ENCODE results near the gene GRID2.

GRID2 gene

GRCh38 chr4:93179044-93179443 is 875.3 kb downstream of the GRID2 start:
- ATAC-seq = no peak
- TF ChIP-seq CSDC2 (CRISPR knock-in tag; IDR thresholded peaks at IDR 0.05) (no peak), ZNF70 (CRISPR knock-in tag; IDR thresholded peaks at IDR 0.05) (no peak), OSR1 (CRISPR knock-in tag; IDR thresholded peaks at IDR 0.05) (no peak), ARNTL (CRISPR knock-in tag; IDR thresholded peaks at IDR 0.05; ENCODE audit: borderline replicate concordance, low read depth) (no peak), ZNF565 (CRISPR knock-in tag; conservative IDR thresholded peaks at IDR 0.05; ENCODE audit: low read depth) (no peak), BACH2 (CRISPR knock-in tag; IDR thresholded peaks at IDR 0.05; ENCODE audit: borderline replicate concordance) (no peak), TOX (CRISPR knock-in tag; IDR thresholded peaks at IDR 0.05; ENCODE audit: borderline replicate concordance) (no peak), CREB5 (CRISPR knock-in tag; IDR thresholded peaks at IDR 0.05; ENCODE audit: low read depth) (no peak), ZNF8 (CRISPR knock-in tag; IDR thresholded peaks at IDR 0.05) (no peak)
- TF ChIP-seq, protein P1, sequence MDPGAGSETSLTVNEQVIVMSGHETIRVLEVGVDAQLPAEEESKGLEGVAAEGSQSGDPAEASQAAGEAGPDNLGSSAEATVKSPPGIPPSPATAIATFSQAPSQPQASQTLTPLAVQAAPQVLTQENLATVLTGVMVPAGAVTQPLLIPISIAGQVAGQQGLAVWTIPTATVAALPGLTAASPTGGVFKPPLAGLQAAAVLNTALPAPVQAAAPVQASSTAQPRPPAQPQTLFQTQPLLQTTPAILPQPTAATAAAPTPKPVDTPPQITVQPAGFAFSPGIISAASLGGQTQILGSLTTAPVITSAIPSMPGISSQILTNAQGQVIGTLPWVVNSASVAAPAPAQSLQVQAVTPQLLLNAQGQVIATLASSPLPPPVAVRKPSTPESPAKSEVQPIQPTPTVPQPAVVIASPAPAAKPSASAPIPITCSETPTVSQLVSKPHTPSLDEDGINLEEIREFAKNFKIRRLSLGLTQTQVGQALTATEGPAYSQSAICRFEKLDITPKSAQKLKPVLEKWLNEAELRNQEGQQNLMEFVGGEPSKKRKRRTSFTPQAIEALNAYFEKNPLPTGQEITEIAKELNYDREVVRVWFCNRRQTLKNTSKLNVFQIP (CRISPR knock-in tag; IDR thresholded peaks at IDR 0.05; ENCODE audit: borderline replicate concordance, low read depth) = no peak

GRCh38 chr4:93182722-93183121 is 879.0 kb downstream of the GRID2 start:
- ATAC-seq = no peak
- TF ChIP-seq SNAI2 (CRISPR knock-in tag; IDR thresholded peaks at IDR 0.05) (no peak), ZFP3 (CRISPR knock-in tag; IDR thresholded peaks at IDR 0.05) (no peak), ZNF565 (CRISPR knock-in tag; conservative IDR thresholded peaks at IDR 0.05; ENCODE audit: low read depth) (no peak), ISL1 (CRISPR knock-in tag; IDR thresholded peaks at IDR 0.05) (no peak), OSR1 (CRISPR knock-in tag; IDR thresholded peaks at IDR 0.05) (no peak), ARNTL (CRISPR knock-in tag; IDR thresholded peaks at IDR 0.05; ENCODE audit: borderline replicate concordance, low read depth) (no peak), BACH2 (CRISPR knock-in tag; IDR thresholded peaks at IDR 0.05; ENCODE audit: borderline replicate concordance) (no peak)
- TF ChIP-seq, protein P2, sequence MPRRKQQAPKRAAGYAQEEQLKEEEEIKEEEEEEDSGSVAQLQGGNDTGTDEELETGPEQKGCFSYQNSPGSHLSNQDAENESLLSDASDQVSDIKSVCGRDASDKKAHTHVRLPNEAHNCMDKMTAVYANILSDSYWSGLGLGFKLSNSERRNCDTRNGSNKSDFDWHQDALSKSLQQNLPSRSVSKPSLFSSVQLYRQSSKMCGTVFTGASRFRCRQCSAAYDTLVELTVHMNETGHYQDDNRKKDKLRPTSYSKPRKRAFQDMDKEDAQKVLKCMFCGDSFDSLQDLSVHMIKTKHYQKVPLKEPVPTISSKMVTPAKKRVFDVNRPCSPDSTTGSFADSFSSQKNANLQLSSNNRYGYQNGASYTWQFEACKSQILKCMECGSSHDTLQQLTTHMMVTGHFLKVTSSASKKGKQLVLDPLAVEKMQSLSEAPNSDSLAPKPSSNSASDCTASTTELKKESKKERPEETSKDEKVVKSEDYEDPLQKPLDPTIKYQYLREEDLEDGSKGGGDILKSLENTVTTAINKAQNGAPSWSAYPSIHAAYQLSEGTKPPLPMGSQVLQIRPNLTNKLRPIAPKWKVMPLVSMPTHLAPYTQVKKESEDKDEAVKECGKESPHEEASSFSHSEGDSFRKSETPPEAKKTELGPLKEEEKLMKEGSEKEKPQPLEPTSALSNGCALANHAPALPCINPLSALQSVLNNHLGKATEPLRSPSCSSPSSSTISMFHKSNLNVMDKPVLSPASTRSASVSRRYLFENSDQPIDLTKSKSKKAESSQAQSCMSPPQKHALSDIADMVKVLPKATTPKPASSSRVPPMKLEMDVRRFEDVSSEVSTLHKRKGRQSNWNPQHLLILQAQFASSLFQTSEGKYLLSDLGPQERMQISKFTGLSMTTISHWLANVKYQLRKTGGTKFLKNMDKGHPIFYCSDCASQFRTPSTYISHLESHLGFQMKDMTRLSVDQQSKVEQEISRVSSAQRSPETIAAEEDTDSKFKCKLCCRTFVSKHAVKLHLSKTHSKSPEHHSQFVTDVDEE (CRISPR knock-in tag; IDR thresholded peaks at IDR 0.05) = no peak
- TF ChIP-seq, protein P1 (CRISPR knock-in tag; IDR thresholded peaks at IDR 0.05; ENCODE audit: borderline replicate concordance, low read depth) = no peak

DNA sequence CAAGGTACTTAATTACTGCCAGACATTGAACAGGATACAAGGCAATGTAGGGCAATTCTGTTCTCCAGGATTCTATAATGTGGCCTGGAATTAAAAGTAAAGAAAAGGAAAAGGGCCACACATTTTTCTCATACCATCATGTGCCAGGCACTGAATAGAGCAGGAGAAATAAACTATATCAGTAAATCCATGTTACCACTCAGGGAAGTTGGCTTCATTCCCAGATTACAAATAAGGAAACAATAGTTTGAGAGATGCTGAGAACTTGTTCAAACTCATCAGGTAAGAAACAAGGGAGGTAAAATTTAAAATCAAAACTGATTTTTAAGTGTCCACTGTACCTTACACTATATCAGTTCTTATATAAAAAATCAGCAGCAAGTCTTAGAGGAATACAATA is 879.8 kb downstream of the GRID2 start:
- ATAC-seq = peak; percentile 49; the same call in 1 of the 3 replicates
- TF ChIP-seq RARB (CRISPR knock-in tag; IDR thresholded peaks at IDR 0.05) (no peak), ZNF8 (CRISPR knock-in tag; IDR thresholded peaks at IDR 0.05) (no peak), ISL1 (CRISPR knock-in tag; IDR thresholded peaks at IDR 0.05) (peak; percentile 23; the same call in 1 of the 2 replicates)

- TF ChIP-seq, protein P1 (CRISPR knock-in tag; IDR thresholded peaks at IDR 0.05; ENCODE audit: borderline replicate concordance, low read depth) = no peak
- peak; percentile 16; the same call in 1 of the 3 replicates for ATAC-seq
These were observed 880.3 kb downstream of the GRID2 start for GRCh38 chr4:93184053-93184452.

- no peak for TF ChIP-seq ZC3H10 (CRISPR knock-in tag; IDR thresholded peaks at IDR 0.05)
- no peak for TF ChIP-seq ZNF565 (CRISPR knock-in tag; conservative IDR thresholded peaks at IDR 0.05; ENCODE audit: low read depth)
- ATAC-seq = no peak
These were observed 883.1 kb downstream of the GRID2 start for GRCh38 chr4:93186846-93187245.

All from SK-N-SH treated with all-trans-retinoic acid at 6 μM for 48 hours (cell line).